Measurements from ENCODE around the gene LEMD2. TPM values are rescaled to one million over a fixed set of nuclear protein-coding genes. Genes with fewer than 3 reads are reported as not detected.
"Not testable (repeated sequence)": the region's sequence is repeated elsewhere in the genome, so short reads cannot be mapped to it uniquely, and the experiment has no call there.

LEMD2 gene
- total RNA-seq, 1 experiment from 2014 or later = 62.9 TPM

DNA sequence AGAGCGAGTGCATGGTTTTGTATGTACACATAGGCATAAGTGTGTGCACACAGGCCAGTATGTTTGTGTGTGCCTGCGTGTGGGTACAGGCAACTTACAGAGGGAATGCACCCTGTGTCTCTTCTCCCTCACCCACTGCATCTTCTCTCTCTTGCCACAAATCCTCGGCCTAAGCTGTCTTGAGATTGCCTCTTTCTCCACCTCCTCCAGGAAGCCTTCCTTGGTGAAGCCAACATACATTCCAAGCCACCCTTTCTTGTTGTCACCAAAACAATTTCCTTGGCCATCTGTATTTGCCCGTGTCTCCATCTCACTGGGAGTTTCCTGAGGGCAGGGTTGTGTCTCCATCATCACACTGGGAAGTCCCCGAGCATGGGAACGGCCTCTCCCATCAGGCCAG is 44.7 kb upstream of the LEMD2 start:
- Mint-ChIP-seq H3K9me3 (peaks cover 34% of the 10 kb centered on the region), H3K27ac (no peak overlapping the region), H3K27me3 (ENCODE audit: low read depth) (peaks cover 27% of the 10 kb centered on the region), H3K4me3 (no peak overlapping the region), H3K36me3 (peaks cover 15% of the 10 kb centered on the region), H3K4me1 (peaks cover 23% of the 10 kb centered on the region)
- DNase-seq (ENCODE audit: low spot score) (no peak), ATAC-seq (no peak)
- ChIA-PET CTCF (interaction anchor here (0.8 kb wide), 1 partner anchor 221 kb away, joined by 3 read pairs; no protein-coding TSS in a partner anchor), POLR2A (no interaction called here)
- TF ChIP-seq SMAD4 (CRISPR knock-in tag; IDR thresholded peaks at IDR 0.05) (no peak), ZNF138 (CRISPR knock-in tag; conservative IDR thresholded peaks at IDR 0.05) (no peak), OVOL2 (CRISPR knock-in tag; IDR thresholded peaks at IDR 0.05; ENCODE audit: borderline replicate concordance) (no peak), HMGA2 (CRISPR knock-in tag; IDR thresholded peaks at IDR 0.05) (no peak), ZNF232 (CRISPR knock-in tag; IDR thresholded peaks at IDR 0.05) (no peak)
- TF ChIP-seq, protein P1, sequence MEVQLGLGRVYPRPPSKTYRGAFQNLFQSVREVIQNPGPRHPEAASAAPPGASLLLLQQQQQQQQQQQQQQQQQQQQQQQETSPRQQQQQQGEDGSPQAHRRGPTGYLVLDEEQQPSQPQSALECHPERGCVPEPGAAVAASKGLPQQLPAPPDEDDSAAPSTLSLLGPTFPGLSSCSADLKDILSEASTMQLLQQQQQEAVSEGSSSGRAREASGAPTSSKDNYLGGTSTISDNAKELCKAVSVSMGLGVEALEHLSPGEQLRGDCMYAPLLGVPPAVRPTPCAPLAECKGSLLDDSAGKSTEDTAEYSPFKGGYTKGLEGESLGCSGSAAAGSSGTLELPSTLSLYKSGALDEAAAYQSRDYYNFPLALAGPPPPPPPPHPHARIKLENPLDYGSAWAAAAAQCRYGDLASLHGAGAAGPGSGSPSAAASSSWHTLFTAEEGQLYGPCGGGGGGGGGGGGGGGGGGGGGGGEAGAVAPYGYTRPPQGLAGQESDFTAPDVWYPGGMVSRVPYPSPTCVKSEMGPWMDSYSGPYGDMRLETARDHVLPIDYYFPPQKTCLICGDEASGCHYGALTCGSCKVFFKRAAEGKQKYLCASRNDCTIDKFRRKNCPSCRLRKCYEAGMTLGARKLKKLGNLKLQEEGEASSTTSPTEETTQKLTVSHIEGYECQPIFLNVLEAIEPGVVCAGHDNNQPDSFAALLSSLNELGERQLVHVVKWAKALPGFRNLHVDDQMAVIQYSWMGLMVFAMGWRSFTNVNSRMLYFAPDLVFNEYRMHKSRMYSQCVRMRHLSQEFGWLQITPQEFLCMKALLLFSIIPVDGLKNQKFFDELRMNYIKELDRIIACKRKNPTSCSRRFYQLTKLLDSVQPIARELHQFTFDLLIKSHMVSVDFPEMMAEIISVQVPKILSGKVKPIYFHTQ (CRISPR knock-in tag; IDR thresholded peaks at IDR 0.05) = no peak
- TF ChIP-seq, protein P2, sequence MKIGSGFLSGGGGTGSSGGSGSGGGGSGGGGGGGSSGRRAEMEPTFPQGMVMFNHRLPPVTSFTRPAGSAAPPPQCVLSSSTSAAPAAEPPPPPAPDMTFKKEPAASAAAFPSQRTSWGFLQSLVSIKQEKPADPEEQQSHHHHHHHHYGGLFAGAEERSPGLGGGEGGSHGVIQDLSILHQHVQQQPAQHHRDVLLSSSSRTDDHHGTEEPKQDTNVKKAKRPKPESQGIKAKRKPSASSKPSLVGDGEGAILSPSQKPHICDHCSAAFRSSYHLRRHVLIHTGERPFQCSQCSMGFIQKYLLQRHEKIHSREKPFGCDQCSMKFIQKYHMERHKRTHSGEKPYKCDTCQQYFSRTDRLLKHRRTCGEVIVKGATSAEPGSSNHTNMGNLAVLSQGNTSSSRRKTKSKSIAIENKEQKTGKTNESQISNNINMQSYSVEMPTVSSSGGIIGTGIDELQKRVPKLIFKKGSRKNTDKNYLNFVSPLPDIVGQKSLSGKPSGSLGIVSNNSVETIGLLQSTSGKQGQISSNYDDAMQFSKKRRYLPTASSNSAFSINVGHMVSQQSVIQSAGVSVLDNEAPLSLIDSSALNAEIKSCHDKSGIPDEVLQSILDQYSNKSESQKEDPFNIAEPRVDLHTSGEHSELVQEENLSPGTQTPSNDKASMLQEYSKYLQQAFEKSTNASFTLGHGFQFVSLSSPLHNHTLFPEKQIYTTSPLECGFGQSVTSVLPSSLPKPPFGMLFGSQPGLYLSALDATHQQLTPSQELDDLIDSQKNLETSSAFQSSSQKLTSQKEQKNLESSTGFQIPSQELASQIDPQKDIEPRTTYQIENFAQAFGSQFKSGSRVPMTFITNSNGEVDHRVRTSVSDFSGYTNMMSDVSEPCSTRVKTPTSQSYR (CRISPR knock-in tag; IDR thresholded peaks at IDR 0.05) = no peak
- TF ChIP-seq, protein P3, sequence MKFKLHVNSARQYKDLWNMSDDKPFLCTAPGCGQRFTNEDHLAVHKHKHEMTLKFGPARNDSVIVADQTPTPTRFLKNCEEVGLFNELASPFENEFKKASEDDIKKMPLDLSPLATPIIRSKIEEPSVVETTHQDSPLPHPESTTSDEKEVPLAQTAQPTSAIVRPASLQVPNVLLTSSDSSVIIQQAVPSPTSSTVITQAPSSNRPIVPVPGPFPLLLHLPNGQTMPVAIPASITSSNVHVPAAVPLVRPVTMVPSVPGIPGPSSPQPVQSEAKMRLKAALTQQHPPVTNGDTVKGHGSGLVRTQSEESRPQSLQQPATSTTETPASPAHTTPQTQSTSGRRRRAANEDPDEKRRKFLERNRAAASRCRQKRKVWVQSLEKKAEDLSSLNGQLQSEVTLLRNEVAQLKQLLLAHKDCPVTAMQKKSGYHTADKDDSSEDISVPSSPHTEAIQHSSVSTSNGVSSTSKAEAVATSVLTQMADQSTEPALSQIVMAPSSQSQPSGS (CRISPR knock-in tag; IDR thresholded peaks at IDR 0.05; ENCODE audit: borderline replicate concordance, low read depth) = no peak
- TF ChIP-seq, protein P4, sequence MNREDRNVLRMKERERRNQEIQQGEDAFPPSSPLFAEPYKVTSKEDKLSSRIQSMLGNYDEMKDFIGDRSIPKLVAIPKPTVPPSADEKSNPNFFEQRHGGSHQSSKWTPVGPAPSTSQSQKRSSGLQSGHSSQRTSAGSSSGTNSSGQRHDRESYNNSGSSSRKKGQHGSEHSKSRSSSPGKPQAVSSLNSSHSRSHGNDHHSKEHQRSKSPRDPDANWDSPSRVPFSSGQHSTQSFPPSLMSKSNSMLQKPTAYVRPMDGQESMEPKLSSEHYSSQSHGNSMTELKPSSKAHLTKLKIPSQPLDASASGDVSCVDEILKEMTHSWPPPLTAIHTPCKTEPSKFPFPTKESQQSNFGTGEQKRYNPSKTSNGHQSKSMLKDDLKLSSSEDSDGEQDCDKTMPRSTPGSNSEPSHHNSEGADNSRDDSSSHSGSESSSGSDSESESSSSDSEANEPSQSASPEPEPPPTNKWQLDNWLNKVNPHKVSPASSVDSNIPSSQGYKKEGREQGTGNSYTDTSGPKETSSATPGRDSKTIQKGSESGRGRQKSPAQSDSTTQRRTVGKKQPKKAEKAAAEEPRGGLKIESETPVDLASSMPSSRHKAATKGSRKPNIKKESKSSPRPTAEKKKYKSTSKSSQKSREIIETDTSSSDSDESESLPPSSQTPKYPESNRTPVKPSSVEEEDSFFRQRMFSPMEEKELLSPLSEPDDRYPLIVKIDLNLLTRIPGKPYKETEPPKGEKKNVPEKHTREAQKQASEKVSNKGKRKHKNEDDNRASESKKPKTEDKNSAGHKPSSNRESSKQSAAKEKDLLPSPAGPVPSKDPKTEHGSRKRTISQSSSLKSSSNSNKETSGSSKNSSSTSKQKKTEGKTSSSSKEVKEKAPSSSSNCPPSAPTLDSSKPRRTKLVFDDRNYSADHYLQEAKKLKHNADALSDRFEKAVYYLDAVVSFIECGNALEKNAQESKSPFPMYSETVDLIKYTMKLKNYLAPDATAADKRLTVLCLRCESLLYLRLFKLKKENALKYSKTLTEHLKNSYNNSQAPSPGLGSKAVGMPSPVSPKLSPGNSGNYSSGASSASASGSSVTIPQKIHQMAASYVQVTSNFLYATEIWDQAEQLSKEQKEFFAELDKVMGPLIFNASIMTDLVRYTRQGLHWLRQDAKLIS (CRISPR knock-in tag; IDR thresholded peaks at IDR 0.05; ENCODE audit: borderline replicate concordance) = no peak
- TF ChIP-seq, protein P5, sequence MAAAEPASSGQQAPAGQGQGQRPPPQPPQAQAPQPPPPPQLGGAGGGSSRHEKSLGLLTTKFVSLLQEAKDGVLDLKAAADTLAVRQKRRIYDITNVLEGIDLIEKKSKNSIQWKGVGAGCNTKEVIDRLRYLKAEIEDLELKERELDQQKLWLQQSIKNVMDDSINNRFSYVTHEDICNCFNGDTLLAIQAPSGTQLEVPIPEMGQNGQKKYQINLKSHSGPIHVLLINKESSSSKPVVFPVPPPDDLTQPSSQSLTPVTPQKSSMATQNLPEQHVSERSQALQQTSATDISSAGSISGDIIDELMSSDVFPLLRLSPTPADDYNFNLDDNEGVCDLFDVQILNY (CRISPR knock-in tag; IDR thresholded peaks at IDR 0.05) = no peak
- TF ChIP-seq, protein P6, sequence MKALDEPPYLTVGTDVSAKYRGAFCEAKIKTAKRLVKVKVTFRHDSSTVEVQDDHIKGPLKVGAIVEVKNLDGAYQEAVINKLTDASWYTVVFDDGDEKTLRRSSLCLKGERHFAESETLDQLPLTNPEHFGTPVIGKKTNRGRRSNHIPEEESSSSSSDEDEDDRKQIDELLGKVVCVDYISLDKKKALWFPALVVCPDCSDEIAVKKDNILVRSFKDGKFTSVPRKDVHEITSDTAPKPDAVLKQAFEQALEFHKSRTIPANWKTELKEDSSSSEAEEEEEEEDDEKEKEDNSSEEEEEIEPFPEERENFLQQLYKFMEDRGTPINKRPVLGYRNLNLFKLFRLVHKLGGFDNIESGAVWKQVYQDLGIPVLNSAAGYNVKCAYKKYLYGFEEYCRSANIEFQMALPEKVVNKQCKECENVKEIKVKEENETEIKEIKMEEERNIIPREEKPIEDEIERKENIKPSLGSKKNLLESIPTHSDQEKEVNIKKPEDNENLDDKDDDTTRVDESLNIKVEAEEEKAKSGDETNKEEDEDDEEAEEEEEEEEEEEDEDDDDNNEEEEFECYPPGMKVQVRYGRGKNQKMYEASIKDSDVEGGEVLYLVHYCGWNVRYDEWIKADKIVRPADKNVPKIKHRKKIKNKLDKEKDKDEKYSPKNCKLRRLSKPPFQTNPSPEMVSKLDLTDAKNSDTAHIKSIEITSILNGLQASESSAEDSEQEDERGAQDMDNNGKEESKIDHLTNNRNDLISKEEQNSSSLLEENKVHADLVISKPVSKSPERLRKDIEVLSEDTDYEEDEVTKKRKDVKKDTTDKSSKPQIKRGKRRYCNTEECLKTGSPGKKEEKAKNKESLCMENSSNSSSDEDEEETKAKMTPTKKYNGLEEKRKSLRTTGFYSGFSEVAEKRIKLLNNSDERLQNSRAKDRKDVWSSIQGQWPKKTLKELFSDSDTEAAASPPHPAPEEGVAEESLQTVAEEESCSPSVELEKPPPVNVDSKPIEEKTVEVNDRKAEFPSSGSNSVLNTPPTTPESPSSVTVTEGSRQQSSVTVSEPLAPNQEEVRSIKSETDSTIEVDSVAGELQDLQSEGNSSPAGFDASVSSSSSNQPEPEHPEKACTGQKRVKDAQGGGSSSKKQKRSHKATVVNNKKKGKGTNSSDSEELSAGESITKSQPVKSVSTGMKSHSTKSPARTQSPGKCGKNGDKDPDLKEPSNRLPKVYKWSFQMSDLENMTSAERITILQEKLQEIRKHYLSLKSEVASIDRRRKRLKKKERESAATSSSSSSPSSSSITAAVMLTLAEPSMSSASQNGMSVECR (CRISPR knock-in tag; IDR thresholded peaks at IDR 0.05; ENCODE audit: borderline replicate concordance) = no peak
- TF ChIP-seq, protein P7, sequence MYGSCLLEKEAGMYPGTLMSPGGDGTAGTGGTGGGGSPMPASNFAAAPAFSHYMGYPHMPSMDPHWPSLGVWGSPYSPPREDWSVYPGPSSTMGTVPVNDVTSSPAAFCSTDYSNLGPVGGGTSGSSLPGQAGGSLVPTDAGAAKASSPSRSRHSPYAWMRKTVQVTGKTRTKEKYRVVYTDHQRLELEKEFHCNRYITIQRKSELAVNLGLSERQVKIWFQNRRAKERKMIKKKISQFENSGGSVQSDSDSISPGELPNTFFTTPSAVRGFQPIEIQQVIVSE (CRISPR knock-in tag; IDR thresholded peaks at IDR 0.05; ENCODE audit: borderline replicate concordance) = no peak

DNA sequence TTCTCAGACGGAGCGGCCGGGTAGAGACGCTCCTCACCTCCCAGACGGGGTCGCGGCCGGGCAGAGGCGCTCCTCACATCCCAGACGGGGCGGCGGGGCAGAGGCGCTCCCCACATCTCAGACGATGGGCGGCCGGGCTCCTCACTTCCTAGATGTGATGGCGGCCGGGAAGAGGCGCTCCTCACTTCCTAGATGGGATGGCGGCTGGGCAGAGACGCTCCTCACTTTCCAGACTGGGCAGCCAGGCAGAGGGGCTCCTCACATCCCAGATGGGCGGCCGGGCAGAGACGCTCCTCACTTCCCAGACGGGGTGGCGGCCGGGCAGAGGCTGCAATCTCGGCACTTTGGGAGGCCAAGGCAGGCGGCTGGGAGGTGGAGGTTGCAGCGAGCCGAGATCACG is 43.9 kb upstream of the LEMD2 start:
- Mint-ChIP-seq H3K4me1 (peaks cover 23% of the 10 kb centered on the region), H3K36me3 (peaks cover 15% of the 10 kb centered on the region)
- not testable (repeated sequence) for ATAC-seq

DNA sequence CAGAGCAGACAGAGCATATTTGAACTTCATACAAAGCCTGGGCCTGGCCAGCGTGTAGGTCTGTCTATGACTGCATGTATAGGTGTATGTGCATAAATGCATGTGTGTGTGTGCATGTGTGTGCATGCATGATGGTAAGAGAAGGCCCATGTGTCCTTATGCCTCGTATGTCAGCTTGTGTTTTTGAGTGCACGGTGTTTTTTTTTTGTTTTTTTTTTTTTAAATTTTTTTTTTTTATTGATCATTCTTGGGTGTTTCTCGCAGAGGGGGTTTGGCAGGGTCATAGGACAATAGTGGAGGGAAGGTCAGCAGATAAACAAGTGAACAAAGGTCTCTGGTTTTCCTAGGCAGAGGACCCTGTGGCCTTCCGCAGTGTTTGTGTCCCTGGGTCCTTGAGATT is 42.8 kb upstream of the LEMD2 start:
- POLR2A ChIA-PET; H3K36me3 Mint-ChIP-seq; H3K27ac Mint-ChIP-seq; H3K4me3 Mint-ChIP-seq; ATAC-seq; DNase-seq (ENCODE audit: low spot score): not testable (repeated sequence)
- Mint-ChIP-seq H3K4me1 (peaks cover 21% of the 10 kb centered on the region), H3K27me3 (ENCODE audit: low read depth) (peaks cover 23% of the 10 kb centered on the region; the same call in 1 of the 2 replicates), H3K9me3 (peaks cover 25% of the 10 kb centered on the region)
- CTCF ChIA-PET = interaction anchor here (0.6 kb wide), 2 partner anchors 51 to 129 kb away, joined by 3 read pairs; no protein-coding TSS in a partner anchor

More for the DNA sequence above, 43.9 kb upstream of the LEMD2 start:
- CTCF ChIA-PET; POLR2A ChIA-PET; DNase-seq (ENCODE audit: low spot score); H3K4me3 Mint-ChIP-seq; H3K27ac Mint-ChIP-seq: not testable (repeated sequence)
- peaks cover 34% of the 10 kb centered on the region for H3K9me3 Mint-ChIP-seq
- peaks cover 31% of the 10 kb centered on the region for H3K27me3 Mint-ChIP-seq (ENCODE audit: low read depth)

All from WTC11 (cell line).